ENCODE measurements around the gene OOSP3.

- TF ChIP-seq CTCF (conservative IDR thresholded peaks at IDR 0.05) (no peak), EZH2 (IDR thresholded peaks at IDR 0.05; ENCODE audit: low read depth) (no peak)
These were observed 59.5 kb downstream of the OOSP3 start, which contains the start of gene OOSP1 for GRCh38 chr11:59938132-59938531.

Measured in PC-9 (cell line).